ENCODE results near the gene LYL1.
A peak's percentile ranks its signal among the peaks of the same experiment; 100 is the strongest.
"Not testable (repeated sequence)": the region's sequence is repeated elsewhere in the genome, so short reads cannot be mapped to it uniquely, and the experiment has no call there.

LYL1 gene

GRCh38 chr19:13102666-13103580 lies at the start of gene LYL1:
Gene LYL1, minus strand, starts transcription at chr19:13102858. Its CDS starts 1,687 bp downstream, at chr19:13101171.
- TF ChIP-seq CTCF (IDR thresholded peaks at IDR 0.05; ENCODE audit: borderline replicate concordance, control extremely low read depth, extremely low read depth, insufficient read depth, missing control alignments) = no peak
- DNase-seq (ENCODE audit: low spot score) = peak; percentile 84
- in situ Hi-C loops (cut with MboI; ENCODE audit: low sequenced_read_pairs, unreplicated experiment) = no loop called here

GRCh38 chr19:13151605-13152355 lies 49.1 kb upstream of the LYL1 start:
- no peak for TF ChIP-seq CTCF (IDR thresholded peaks at IDR 0.05; ENCODE audit: borderline replicate concordance, control extremely low read depth, extremely low read depth, insufficient read depth, missing control alignments)
- in situ Hi-C loops (cut with MboI; ENCODE audit: low sequenced_read_pairs, unreplicated experiment) = no loop called here
- DNase-seq (ENCODE audit: low spot score) = peak; percentile 96

GRCh38 chr19:13150931-13151604 lies 48.4 kb upstream of the LYL1 start:
- in situ Hi-C loops (cut with MboI; ENCODE audit: low sequenced_read_pairs, unreplicated experiment) = no loop called here
- no peak for TF ChIP-seq CTCF (IDR thresholded peaks at IDR 0.05; ENCODE audit: borderline replicate concordance, control extremely low read depth, extremely low read depth, insufficient read depth, missing control alignments)
- no peak for DNase-seq (ENCODE audit: low spot score)

GRCh38 chr19:13150187-13150930 lies 47.7 kb upstream of the LYL1 start, which contains the start of the genes IER2 and STX10:
Gene IER2, plus strand, starts transcription at chr19:13150411. Its CDS starts 2,776 bp downstream, at chr19:13153187.
Gene STX10, minus strand, starts transcription at chr19:13150375. Its CDS starts 202 bp downstream, at chr19:13150173.
- in situ Hi-C loops (cut with MboI; ENCODE audit: low sequenced_read_pairs, unreplicated experiment) = no loop called here
- DNase-seq (ENCODE audit: low spot score) = peak; percentile 95
- TF ChIP-seq CTCF (IDR thresholded peaks at IDR 0.05; ENCODE audit: borderline replicate concordance, control extremely low read depth, extremely low read depth, insufficient read depth, missing control alignments) = peak; percentile 64

GRCh38 chr19:13149628-13150186 lies 47.0 kb upstream of the LYL1 start:
- in situ Hi-C loops (cut with MboI; ENCODE audit: low sequenced_read_pairs, unreplicated experiment) = no loop called here
- DNase-seq (ENCODE audit: low spot score) = no peak
- TF ChIP-seq CTCF (IDR thresholded peaks at IDR 0.05; ENCODE audit: borderline replicate concordance, control extremely low read depth, extremely low read depth, insufficient read depth, missing control alignments) = no peak

- in situ Hi-C loops (cut with MboI; ENCODE audit: low sequenced_read_pairs, unreplicated experiment); DNase-seq (ENCODE audit: low spot score): not testable (repeated sequence)
These were observed 46.5 kb upstream of the LYL1 start for GRCh38 chr19:13149173-13149627.
